ENCODE data around the gene MRPS35. TPM values are rescaled to one million over a fixed set of nuclear protein-coding genes. Genes with fewer than 3 reads are reported as not detected.

The MRPS35 gene
- total RNA-seq, 6 donors from 2014 or later: 9.4 to 36.7 (median 31.2) TPM

- Histone ChIP-seq H3K27ac (no peak overlapping the region), H3K36me3 (peaks cover 8 to 97% (median 34%) of the 10 kb centered on the region in 4 donors), H3K27me3 (no peaks in the 10 kb centered on the region), H3K9me3 (no peaks in the 10 kb centered on the region), H3K4me3 (no peak overlapping the region), H3K4me1 (no peaks in the 10 kb centered on the region)
- no peak for ATAC-seq (ENCODE audit: low FRiP score in 2 of 2)
- TF ChIP-seq POLR2AphosphoS5 (IDR thresholded peaks at IDR 0.05): no peak
- no peak for TF ChIP-seq EP300 (IDR thresholded peaks at IDR 0.05)
- TF ChIP-seq CTCF (IDR thresholded peaks at IDR 0.05): no peak
- WGBS, 2 donors: 90 to 100% methylated on average over 2 of the region's 2 CpGs
- no peak for DNase-seq
These were observed 28.1 kb upstream of the MRPS35 start for GRCh38 chr12:27682534-27682933.

GRCh38 chr12:27685274-27685673, 25.4 kb upstream of the MRPS35 start:
- H3K27me3 ChIP-seq: no peaks in the 10 kb centered on the region
- H3K36me3 ChIP-seq: peaks cover 17 to 100% (median 41%) of the 10 kb centered on the region in 4 donors
- TF ChIP-seq POLR2A (IDR thresholded peaks at IDR 0.05): no peak
- TF ChIP-seq POLR2AphosphoS5 (IDR thresholded peaks at IDR 0.05): no peak
- TF ChIP-seq EP300 (IDR thresholded peaks at IDR 0.05): no peak
- TF ChIP-seq CTCF (IDR thresholded peaks at IDR 0.05): no peak
- no peak for DNase-seq
- H3K4me3 ChIP-seq: no peak overlapping the region
- 64 to 72% methylated on average over 2 of the region's 2 CpGs for WGBS, 2 donors
- no peak overlapping the region for H3K27ac ChIP-seq
- H3K4me1 ChIP-seq: no peaks in the 10 kb centered on the region
- no peaks in the 10 kb centered on the region for H3K9me3 ChIP-seq
- ATAC-seq (ENCODE audit: low FRiP score in 2 of 2): no peak

- H3K4me1 ChIP-seq: no peaks in the 10 kb centered on the region
- H3K36me3 ChIP-seq: peaks cover 12 to 100% (median 42%) of the 10 kb centered on the region in 4 donors
- no peak for DNase-seq
- H3K9me3 ChIP-seq: no peaks in the 10 kb centered on the region
- no peak overlapping the region for H3K27ac ChIP-seq
- no peak overlapping the region for H3K4me3 ChIP-seq
- TF ChIP-seq EP300 (IDR thresholded peaks at IDR 0.05) (no peak), CTCF (IDR thresholded peaks at IDR 0.05) (no peak), POLR2AphosphoS5 (IDR thresholded peaks at IDR 0.05) (no peak), POLR2A (IDR thresholded peaks at IDR 0.05) (no peak)
- no peak for ATAC-seq (ENCODE audit: low FRiP score in 2 of 2)
- no peaks in the 10 kb centered on the region for H3K27me3 ChIP-seq
These were observed 24.5 kb upstream of the MRPS35 start for GRCh38 chr12:27686147-27686546.

- no peak for DNase-seq
- no peaks in the 10 kb centered on the region for H3K4me1 ChIP-seq
- no peak overlapping the region for H3K4me3 ChIP-seq
- H3K27me3 ChIP-seq: no peaks in the 10 kb centered on the region
- no peak for ATAC-seq (ENCODE audit: low FRiP score in 2 of 2)
- no peaks in the 10 kb centered on the region for H3K9me3 ChIP-seq
- H3K36me3 ChIP-seq: peaks cover 12 to 100% (median 44%) of the 10 kb centered on the region in 4 donors
- H3K27ac ChIP-seq: no peak overlapping the region
- no peak for TF ChIP-seq EP300 (IDR thresholded peaks at IDR 0.05)
- TF ChIP-seq POLR2A (IDR thresholded peaks at IDR 0.05): no peak
- 89 to 97% methylated on average over 3 of the region's 3 CpGs for WGBS, 2 donors
These were observed 22.0 kb upstream of the MRPS35 start for GRCh38 chr12:27688671-27689070.

GRCh38 chr12:27689558-27690180, 21.0 kb upstream of the MRPS35 start:
- DNase-seq (no peak), ATAC-seq (ENCODE audit: low FRiP score in 2 of 2) (no peak)
- no peaks in the 10 kb centered on the region for H3K9me3 ChIP-seq
- H3K27me3 ChIP-seq: no peaks in the 10 kb centered on the region
- peaks cover 12 to 100% (median 48%) of the 10 kb centered on the region in 4 donors for H3K36me3 ChIP-seq
- WGBS, 2 donors: 94 to 96% methylated on average over 13 of the region's 13 CpGs
- no peaks in the 10 kb centered on the region for H3K4me1 ChIP-seq
- H3K27ac ChIP-seq: no peak overlapping the region
- no peak overlapping the region for H3K4me3 ChIP-seq
- no peak for TF ChIP-seq EP300 (IDR thresholded peaks at IDR 0.05)
- TF ChIP-seq POLR2AphosphoS5 (IDR thresholded peaks at IDR 0.05): no peak
- TF ChIP-seq POLR2A (IDR thresholded peaks at IDR 0.05): no peak
- TF ChIP-seq CTCF (IDR thresholded peaks at IDR 0.05): no peak
